22Rv1 (cell line): Measurements from ENCODE around the gene PSG1.
"Not testable (repeated sequence)": the region's sequence is repeated elsewhere in the genome, so short reads cannot be mapped to it uniquely, and the experiment has no call there.

Experiments
- ZFX ChIP-seq: fragments of 450-650 bp; IDR thresholded peaks from 2 replicates; pipeline ENCODE4 v1.6.1; 2017; ENCODE audit warnings: antibody characterized with exemption, borderline replicate concordance
- TF ChIP-seq, protein P1 (sequence below): fragments of 450-650 bp; IDR thresholded peaks from 2 replicates; pipeline ENCODE4 v1.5.1; 2017; ENCODE audit warnings: mild to moderate bottlenecking

DNA sequence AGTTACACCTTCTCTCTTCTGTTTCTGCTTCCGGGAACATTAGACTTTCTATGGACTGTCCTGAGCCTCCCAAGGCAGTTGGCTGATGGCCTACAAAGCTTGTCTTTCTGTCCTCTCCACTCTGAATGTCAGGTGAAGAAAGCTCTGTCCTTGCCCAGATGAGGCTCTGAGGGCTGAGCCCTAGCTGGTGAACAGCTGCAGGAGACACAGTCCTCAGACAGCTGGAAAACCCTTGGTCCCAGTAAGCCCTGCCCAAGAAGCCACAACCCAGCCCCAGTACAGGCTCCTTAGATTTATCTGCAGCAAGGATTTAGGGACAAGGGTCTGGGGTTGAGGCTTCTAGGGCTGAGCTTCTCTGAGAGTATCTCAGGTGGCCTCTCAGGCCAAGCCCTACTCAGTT lies 26.3 kb downstream of the PSG1 start:
- TF ChIP-seq, protein P1, sequence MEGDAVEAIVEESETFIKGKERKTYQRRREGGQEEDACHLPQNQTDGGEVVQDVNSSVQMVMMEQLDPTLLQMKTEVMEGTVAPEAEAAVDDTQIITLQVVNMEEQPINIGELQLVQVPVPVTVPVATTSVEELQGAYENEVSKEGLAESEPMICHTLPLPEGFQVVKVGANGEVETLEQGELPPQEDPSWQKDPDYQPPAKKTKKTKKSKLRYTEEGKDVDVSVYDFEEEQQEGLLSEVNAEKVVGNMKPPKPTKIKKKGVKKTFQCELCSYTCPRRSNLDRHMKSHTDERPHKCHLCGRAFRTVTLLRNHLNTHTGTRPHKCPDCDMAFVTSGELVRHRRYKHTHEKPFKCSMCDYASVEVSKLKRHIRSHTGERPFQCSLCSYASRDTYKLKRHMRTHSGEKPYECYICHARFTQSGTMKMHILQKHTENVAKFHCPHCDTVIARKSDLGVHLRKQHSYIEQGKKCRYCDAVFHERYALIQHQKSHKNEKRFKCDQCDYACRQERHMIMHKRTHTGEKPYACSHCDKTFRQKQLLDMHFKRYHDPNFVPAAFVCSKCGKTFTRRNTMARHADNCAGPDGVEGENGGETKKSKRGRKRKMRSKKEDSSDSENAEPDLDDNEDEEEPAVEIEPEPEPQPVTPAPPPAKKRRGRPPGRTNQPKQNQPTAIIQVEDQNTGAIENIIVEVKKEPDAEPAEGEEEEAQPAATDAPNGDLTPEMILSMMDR, result not testable (repeated sequence)
- TF ChIP-seq ZFX, result not testable (repeated sequence)
